Astrocyte (in vitro differentiated cells and primary cell): Measurements from ENCODE around the gene DNMT1. TPM values are rescaled to one million over a fixed set of nuclear protein-coding genes. Genes with fewer than 3 reads are reported as not detected.

Source experiments
- DNase-seq: peaks from one replicate; pipeline ENCODE4 v3.0.0-alpha.2; 2010; ENCODE audit warnings: low read depth
- FAIRE-seq: peaks from 2 replicates; lab custom pipeline; 2011; peaks lifted over from hg19 to GRCh38; lab: Jason Lieb, UNC
- H2AFZ ChIP-seq: 2 replicates; pipeline ENCODE4 v1.6.0; 2012; ENCODE audit warnings: low read depth, low read length, inconsistent platforms
- H3K27ac ChIP-seq: 2 replicates; pipeline ENCODE4 v1.5.1; 2011; ENCODE audit warnings: low read depth, low read length, inconsistent platforms
- H3K27me3 ChIP-seq: 2 replicates; pipeline ENCODE4 v1.6.0; 2011; ENCODE audit warnings: low read length, inconsistent platforms; ENCODE audit not compliant: insufficient read depth
- H3K36me3 ChIP-seq: 2 replicates; pipeline ENCODE4 v1.5.1; 2011; ENCODE audit warnings: low read length, inconsistent platforms; ENCODE audit not compliant: insufficient read depth
- H3K4me1 ChIP-seq: 2 replicates; pipeline ENCODE4 v1.5.1; 2011; ENCODE audit warnings: low read length, inconsistent platforms; ENCODE audit not compliant: insufficient read depth
- H3K4me2 ChIP-seq: 2 replicates; pipeline ENCODE4 v1.6.0; 2012; ENCODE audit warnings: low read length, inconsistent platforms
- H3K4me3 ChIP-seq: 2 replicates; pipeline ENCODE4 v1.5.1; 2011; ENCODE audit warnings: low read depth, mild to moderate bottlenecking, low read length, inconsistent platforms; ENCODE audit not compliant: insufficient read depth
- H3K79me2 ChIP-seq: 2 replicates; pipeline ENCODE4 v1.6.0; 2012; ENCODE audit warnings: mild to moderate bottlenecking, low read length, inconsistent platforms; ENCODE audit not compliant: insufficient read depth
- H3K9ac ChIP-seq: 2 replicates; pipeline ENCODE4 v1.6.0; 2012; ENCODE audit warnings: mild to moderate bottlenecking, low read length, inconsistent platforms
- H3K9me3 ChIP-seq: 2 replicates; pipeline ENCODE4 v1.5.1; 2012; ENCODE audit warnings: low read depth, mild to moderate bottlenecking, low read length, inconsistent platforms; ENCODE audit not compliant: insufficient read depth
- H4K20me1 ChIP-seq: 2 replicates; pipeline ENCODE4 v1.6.0; 2012; ENCODE audit warnings: low read length, inconsistent platforms; ENCODE audit not compliant: insufficient read depth
- H3K27ac Mint-ChIP-seq: one replicate; pipeline ENCODE4 v1.8.0; 2021; ENCODE audit warnings: mild to moderate bottlenecking, mixed read lengths; ENCODE audit not compliant: unreplicated experiment
- H3K27me3 Mint-ChIP-seq: one replicate; pipeline ENCODE4 v1.8.0; 2021; ENCODE audit warnings: low read depth, mixed read lengths; ENCODE audit not compliant: unreplicated experiment
- H3K36me3 Mint-ChIP-seq: one replicate; pipeline ENCODE4 v1.8.0; 2021; ENCODE audit warnings: low read depth, mixed read lengths; ENCODE audit not compliant: unreplicated experiment
- H3K4me1 Mint-ChIP-seq: one replicate; pipeline ENCODE4 v1.8.0; 2021; ENCODE audit warnings: low read depth, mixed read lengths; ENCODE audit not compliant: unreplicated experiment
- H3K4me3 Mint-ChIP-seq: one replicate; pipeline ENCODE4 v1.8.0; 2021; ENCODE audit warnings: mild to moderate bottlenecking, moderate library complexity, mixed read lengths; ENCODE audit not compliant: unreplicated experiment
- H3K9me3 Mint-ChIP-seq: one replicate; pipeline ENCODE4 v1.8.0; 2021; ENCODE audit warnings: mild to moderate bottlenecking, mixed read lengths; ENCODE audit not compliant: unreplicated experiment
- CTCF ChIP-seq: IDR thresholded peaks from 2 replicates; pipeline ENCODE4 v1.5.1; 2011; ENCODE audit warnings: low read depth, mild to moderate bottlenecking, inconsistent platforms, low read length, moderate library complexity; ENCODE audit not compliant: insufficient read depth
- EZH2 ChIP-seq: IDR thresholded peaks from 2 replicates; pipeline ENCODE4 v1.6.1; 2012; ENCODE audit warnings: mild to moderate bottlenecking, low read length, inconsistent platforms; ENCODE audit not compliant: insufficient read depth
- total RNA-seq: library from RNA; stranded (reverse); gene quantifications from 2 replicates; pipeline ENCODE4 v1.2.1, GENCODE V29; 2021

DNMT1 gene
- total RNA-seq, 1 donor from 2014 or later = 50.6 TPM

GRCh38 chr19:10135551-10136334 lies 59.0 kb downstream of the DNMT1 start:
- H3K4me1 Mint-ChIP-seq = peaks cover 2% of the 10 kb centered on the region
- TF ChIP-seq CTCF = no peak
- no peak overlapping the region for H3K4me3 Mint-ChIP-seq
- H3K27ac Mint-ChIP-seq = no peak overlapping the region
- no peak overlapping the region for H3K27ac ChIP-seq
- FAIRE-seq = no peak
- H3K9ac ChIP-seq = no peak overlapping the region
- peaks cover 10% of the 10 kb centered on the region for H4K20me1 ChIP-seq
- no peaks in the 10 kb centered on the region for H3K27me3 ChIP-seq
- no peak overlapping the region for H3K4me2 ChIP-seq
- H3K9me3 ChIP-seq = no peaks in the 10 kb centered on the region
- no peaks in the 10 kb centered on the region for H3K79me2 ChIP-seq
- no peak overlapping the region for H2AFZ ChIP-seq
- peaks cover 2% of the 10 kb centered on the region for H3K4me1 ChIP-seq
- no peak for DNase-seq
- no peaks in the 10 kb centered on the region for H3K27me3 Mint-ChIP-seq
- H3K36me3 Mint-ChIP-seq = peaks cover 9% of the 10 kb centered on the region
- no peak overlapping the region for H3K4me3 ChIP-seq
- peaks cover 24% of the 10 kb centered on the region for H3K36me3 ChIP-seq
- no peaks in the 10 kb centered on the region for H3K9me3 Mint-ChIP-seq

DNA sequence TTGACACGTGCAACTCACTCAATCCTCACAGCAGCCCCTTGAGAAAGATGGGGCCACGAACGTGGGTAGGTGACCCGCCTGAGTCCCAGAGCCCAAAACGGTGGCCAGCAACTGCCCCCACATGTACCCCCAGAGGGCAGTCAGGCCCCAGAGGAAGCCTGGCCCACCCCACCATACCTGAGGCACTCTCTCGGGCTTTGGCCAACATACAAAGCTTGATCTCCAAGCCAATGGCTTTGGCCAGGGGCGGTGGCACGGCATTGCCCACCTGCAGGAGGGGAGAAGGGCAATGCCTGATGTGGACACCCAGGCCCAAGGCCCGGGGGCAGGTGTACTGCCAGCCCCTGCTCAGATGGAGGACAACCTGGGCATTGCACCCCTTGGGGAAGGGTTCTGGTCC lies 60.7 kb downstream of the DNMT1 start:
- Histone ChIP-seq H3K4me3 (no peak overlapping the region), H2AFZ (no peak overlapping the region), H3K4me1 (peaks cover 2% of the 10 kb centered on the region), H3K9ac (no peak overlapping the region), H3K79me2 (no peaks in the 10 kb centered on the region), H3K9me3 (no peaks in the 10 kb centered on the region), H3K36me3 (peaks cover 23% of the 10 kb centered on the region), H3K27me3 (no peaks in the 10 kb centered on the region), H4K20me1 (peaks cover 4% of the 10 kb centered on the region), H3K27ac (no peak overlapping the region), H3K4me2 (no peak overlapping the region)
- FAIRE-seq = no peak
- TF ChIP-seq EZH2 = no peak
- TF ChIP-seq CTCF = no peak
- H3K36me3 Mint-ChIP-seq = peaks cover 9% of the 10 kb centered on the region
- H3K4me1 Mint-ChIP-seq = peaks cover 2% of the 10 kb centered on the region
- H3K27me3 Mint-ChIP-seq = no peaks in the 10 kb centered on the region
- H3K4me3 Mint-ChIP-seq = no peak overlapping the region
- no peak for DNase-seq
- no peak overlapping the region for H3K27ac Mint-ChIP-seq
- no peaks in the 10 kb centered on the region for H3K9me3 Mint-ChIP-seq

DNA sequence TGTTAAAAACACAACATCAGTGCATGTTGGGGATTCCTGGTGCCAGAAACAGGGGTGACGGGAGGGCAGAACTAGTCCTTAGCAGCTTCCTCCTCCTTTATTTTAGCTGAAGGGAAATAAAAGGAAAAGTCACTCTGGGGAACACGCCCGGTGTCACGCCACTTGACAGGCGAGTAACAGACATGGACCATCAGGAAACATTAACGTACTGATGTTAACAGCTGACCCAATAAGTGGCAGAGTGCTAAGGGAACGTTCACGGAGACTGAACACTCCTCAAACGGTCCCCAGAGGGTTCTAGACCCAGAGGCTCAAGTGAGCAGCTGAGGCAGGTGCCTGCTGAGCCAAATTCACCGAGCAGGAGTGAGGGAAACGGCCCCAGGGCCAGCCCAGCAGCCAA lies 61.2 kb downstream of the DNMT1 start:
- H3K9me3 ChIP-seq = no peaks in the 10 kb centered on the region
- peak overlapping the region; percentile 34 for H3K27ac Mint-ChIP-seq
- peaks cover 9% of the 10 kb centered on the region for H3K36me3 Mint-ChIP-seq
- H3K4me3 ChIP-seq = no peak overlapping the region
- H3K4me1 Mint-ChIP-seq = peaks cover 2% of the 10 kb centered on the region
- H3K4me2 ChIP-seq = no peak overlapping the region
- H3K36me3 ChIP-seq = peaks cover 21% of the 10 kb centered on the region
- no peaks in the 10 kb centered on the region for H4K20me1 ChIP-seq
- no peaks in the 10 kb centered on the region for H3K27me3 Mint-ChIP-seq
- no peak overlapping the region for H3K4me3 Mint-ChIP-seq
- DNase-seq (no peak), FAIRE-seq (no peak)
- H3K27ac ChIP-seq = no peak overlapping the region
- no peak overlapping the region for H3K9ac ChIP-seq
- H3K27me3 ChIP-seq = no peaks in the 10 kb centered on the region
- no peaks in the 10 kb centered on the region for H3K9me3 Mint-ChIP-seq
- H3K79me2 ChIP-seq = no peaks in the 10 kb centered on the region
- H3K4me1 ChIP-seq = peaks cover 2% of the 10 kb centered on the region
- no peak overlapping the region for H2AFZ ChIP-seq
- no peak for TF ChIP-seq CTCF
- TF ChIP-seq EZH2 = no peak
